Ramos (cell line): Measurements from ENCODE around the gene ATRX.
"Not testable (repeated sequence)": the region's sequence is repeated elsewhere in the genome, so short reads cannot be mapped to it uniquely, and the experiment has no call there.

ENCODE experiments used
- in situ Hi-C: fragments of 300-500 bp; cut with MboI; formaldehyde crosslinking; loops from one replicate; pipeline ENCODE4 v1.14.3; 2022; ENCODE audit warnings: low sequenced_read_pairs; ENCODE audit not compliant: unreplicated experiment

Gene ATRX

GRCh38 chrX:77638397-77638796 is 147.6 kb downstream of the ATRX start:
- in situ Hi-C loops, result no loop called here

GRCh38 chrX:77635373-77635772 is 150.6 kb downstream of the ATRX start:
- in situ Hi-C loops, result no loop called here

GRCh38 chrX:77628294-77629025 is 157.6 kb downstream of the ATRX start:
- in situ Hi-C loops, result no loop called here

GRCh38 chrX:77622672-77623071 is 163.3 kb downstream of the ATRX start:
- in situ Hi-C loops, result no loop called here

- in situ Hi-C loops, result no loop called here
Observed at GRCh38 chrX:77622233-77622632, 163.8 kb downstream of the ATRX start.

GRCh38 chrX:77621453-77621852 is 164.6 kb downstream of the ATRX start:
- in situ Hi-C loops, result not testable (repeated sequence)

- in situ Hi-C loops, result no loop called here
Observed at GRCh38 chrX:77617206-77617605, 168.8 kb downstream of the ATRX start.

- in situ Hi-C loops, result no loop called here
Observed at GRCh38 chrX:77603635-77604336, 182.2 kb downstream of the ATRX start.

GRCh38 chrX:77597511-77597910 is 188.5 kb downstream of the ATRX start:
- in situ Hi-C loops, result no loop called here

- in situ Hi-C loops, result no loop called here
Observed at GRCh38 chrX:77597090-77597489, 188.9 kb downstream of the ATRX start.

- in situ Hi-C loops, result no loop called here
Observed at GRCh38 chrX:77595848-77596247, 190.2 kb downstream of the ATRX start.

GRCh38 chrX:77572322-77572721 is 213.7 kb downstream of the ATRX start:
- in situ Hi-C loops, result no loop called here

GRCh38 chrX:77565278-77565677 is 220.7 kb downstream of the ATRX start:
- in situ Hi-C loops, result no loop called here

GRCh38 chrX:77564823-77565222 is 221.2 kb downstream of the ATRX start:
- in situ Hi-C loops, result no loop called here

GRCh38 chrX:77561372-77561771 is 224.6 kb downstream of the ATRX start:
- in situ Hi-C loops, result no loop called here

- in situ Hi-C loops, result no loop called here
Observed at GRCh38 chrX:77556276-77556675, 229.7 kb downstream of the ATRX start.

GRCh38 chrX:77548751-77549150 is 237.3 kb downstream of the ATRX start:
- in situ Hi-C loops, result no loop called here

- in situ Hi-C loops, result not testable (repeated sequence)
Observed at GRCh38 chrX:77539778-77540177, 246.2 kb downstream of the ATRX start.

- in situ Hi-C loops, result not testable (repeated sequence)
Observed at GRCh38 chrX:77531261-77531660, 254.8 kb downstream of the ATRX start.

GRCh38 chrX:77528034-77528433 is 258.0 kb downstream of the ATRX start:
- in situ Hi-C loops, result no loop called here

- in situ Hi-C loops, result no loop called here
Observed at GRCh38 chrX:77527233-77528001, 258.6 kb downstream of the ATRX start.
